Coronary artery (tissue), 2 donors: ENCODE results near the gene TNS1.

ENCODE experiments used
- DNase-seq: peaks from one replicate; pipeline ENCODE4 v3.0.0-alpha.2; 2017; ENCODE audit warnings: low spot score
- H3K27ac ChIP-seq, 2 donors: fragments of 200-600 bp; sonication (generic); one replicate each; pipeline ENCODE4 v1.5.1; 2016 to 2019
- H3K4me3 ChIP-seq: fragments of 200-600 bp; sonication (generic); 2 replicates; pipeline ENCODE4 v1.5.1; 2016; ENCODE audit warnings: mild to moderate bottlenecking, moderate library complexity
- TF ChIP-seq, protein P1 (sequence below): fragments of 200-600 bp; sonication (generic); IDR thresholded peaks from one replicate; pipeline ENCODE4 v1.5.1; 2019; ENCODE audit warnings: antibody characterized with exemption

TNS1 gene

GRCh38 chr2:217948897-217949296, 53.9 kb downstream of the TNS1 start:
- H3K4me3 ChIP-seq = no peak overlapping the region
- DNase-seq = no peak
- peak overlapping the region in 1 of 2 donors; percentile 46 for H3K27ac ChIP-seq
- TF ChIP-seq, protein P1, sequence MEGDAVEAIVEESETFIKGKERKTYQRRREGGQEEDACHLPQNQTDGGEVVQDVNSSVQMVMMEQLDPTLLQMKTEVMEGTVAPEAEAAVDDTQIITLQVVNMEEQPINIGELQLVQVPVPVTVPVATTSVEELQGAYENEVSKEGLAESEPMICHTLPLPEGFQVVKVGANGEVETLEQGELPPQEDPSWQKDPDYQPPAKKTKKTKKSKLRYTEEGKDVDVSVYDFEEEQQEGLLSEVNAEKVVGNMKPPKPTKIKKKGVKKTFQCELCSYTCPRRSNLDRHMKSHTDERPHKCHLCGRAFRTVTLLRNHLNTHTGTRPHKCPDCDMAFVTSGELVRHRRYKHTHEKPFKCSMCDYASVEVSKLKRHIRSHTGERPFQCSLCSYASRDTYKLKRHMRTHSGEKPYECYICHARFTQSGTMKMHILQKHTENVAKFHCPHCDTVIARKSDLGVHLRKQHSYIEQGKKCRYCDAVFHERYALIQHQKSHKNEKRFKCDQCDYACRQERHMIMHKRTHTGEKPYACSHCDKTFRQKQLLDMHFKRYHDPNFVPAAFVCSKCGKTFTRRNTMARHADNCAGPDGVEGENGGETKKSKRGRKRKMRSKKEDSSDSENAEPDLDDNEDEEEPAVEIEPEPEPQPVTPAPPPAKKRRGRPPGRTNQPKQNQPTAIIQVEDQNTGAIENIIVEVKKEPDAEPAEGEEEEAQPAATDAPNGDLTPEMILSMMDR = no peak

- TF ChIP-seq, protein P1 = no peak
- no peak overlapping the region for H3K4me3 ChIP-seq
- DNase-seq = no peak
- H3K27ac ChIP-seq = peak overlapping the region in 1 of 2 donors; percentile 46
Observed at GRCh38 chr2:217948351-217948791, 54.4 kb downstream of the TNS1 start.

- DNase-seq = no peak
Observed at GRCh38 chr2:217947383-217948350, 55.1 kb downstream of the TNS1 start.

DNA sequence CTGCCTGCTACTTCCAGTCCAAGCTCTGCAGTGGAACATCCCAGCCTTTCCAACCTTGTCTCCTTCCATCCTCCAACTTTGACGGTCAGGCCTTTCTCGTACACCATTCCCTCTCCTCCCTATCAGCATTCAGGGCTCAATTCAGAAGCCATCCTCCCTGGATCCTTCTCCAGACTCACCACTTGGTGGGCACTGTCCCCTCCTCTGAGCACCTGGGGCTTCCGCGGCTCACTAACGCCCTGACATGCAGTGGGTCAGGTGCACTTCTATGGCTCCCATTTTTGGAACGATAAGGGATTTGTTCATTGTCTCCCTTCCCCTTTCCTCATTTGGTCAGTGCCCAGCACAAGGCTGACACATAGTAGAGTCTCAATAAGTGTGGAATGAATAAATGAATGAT, 56.7 kb downstream of the TNS1 start:
- Histone ChIP-seq H3K4me3 (no peak overlapping the region), H3K27ac (peak overlapping the region in 1 of 2 donors; percentile 35)
- DNase-seq = no peak
- TF ChIP-seq, protein P1 = no peak

More at GRCh38 chr2:217947383-217948350, 55.1 kb downstream of the TNS1 start:
- H3K4me3 ChIP-seq = no peak overlapping the region
- TF ChIP-seq, protein P1 = no peak
- peak overlapping the region in 1 of 2 donors; percentile 46 for H3K27ac ChIP-seq

- no peak for DNase-seq
- TF ChIP-seq, protein P1 = no peak
- Histone ChIP-seq H3K27ac (peak overlapping the region; percentile 21 to 35), H3K4me3 (no peak overlapping the region)
Observed at GRCh38 chr2:217945530-217945929, 57.3 kb downstream of the TNS1 start.

DNA sequence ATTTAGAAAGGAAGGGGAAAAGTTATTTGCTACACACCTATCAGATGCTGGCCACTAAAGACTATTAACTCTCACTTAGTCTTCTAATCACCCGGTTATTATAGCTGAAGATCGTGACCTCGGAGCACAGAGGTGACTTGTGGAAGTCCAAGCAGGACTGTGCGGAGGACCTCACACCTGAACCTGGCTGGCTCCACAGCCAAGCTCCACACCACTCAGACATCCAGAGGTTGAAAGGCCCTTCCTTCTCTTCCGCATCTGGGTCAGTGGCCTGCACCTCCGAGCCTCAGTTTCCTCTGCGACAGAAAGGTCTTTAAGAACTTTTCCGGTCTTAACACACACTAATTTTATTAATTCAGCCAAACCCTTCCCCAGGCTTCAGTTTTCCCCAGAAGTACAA, 57.9 kb downstream of the TNS1 start:
- no peak for DNase-seq
- peak overlapping the region; percentile 99 for H3K4me3 ChIP-seq
- peak overlapping the region; percentile 21 to 35 for H3K27ac ChIP-seq
- TF ChIP-seq, protein P1 = no peak
